Measurements from ENCODE around the gene GLE1.

GLE1 gene

DNA sequence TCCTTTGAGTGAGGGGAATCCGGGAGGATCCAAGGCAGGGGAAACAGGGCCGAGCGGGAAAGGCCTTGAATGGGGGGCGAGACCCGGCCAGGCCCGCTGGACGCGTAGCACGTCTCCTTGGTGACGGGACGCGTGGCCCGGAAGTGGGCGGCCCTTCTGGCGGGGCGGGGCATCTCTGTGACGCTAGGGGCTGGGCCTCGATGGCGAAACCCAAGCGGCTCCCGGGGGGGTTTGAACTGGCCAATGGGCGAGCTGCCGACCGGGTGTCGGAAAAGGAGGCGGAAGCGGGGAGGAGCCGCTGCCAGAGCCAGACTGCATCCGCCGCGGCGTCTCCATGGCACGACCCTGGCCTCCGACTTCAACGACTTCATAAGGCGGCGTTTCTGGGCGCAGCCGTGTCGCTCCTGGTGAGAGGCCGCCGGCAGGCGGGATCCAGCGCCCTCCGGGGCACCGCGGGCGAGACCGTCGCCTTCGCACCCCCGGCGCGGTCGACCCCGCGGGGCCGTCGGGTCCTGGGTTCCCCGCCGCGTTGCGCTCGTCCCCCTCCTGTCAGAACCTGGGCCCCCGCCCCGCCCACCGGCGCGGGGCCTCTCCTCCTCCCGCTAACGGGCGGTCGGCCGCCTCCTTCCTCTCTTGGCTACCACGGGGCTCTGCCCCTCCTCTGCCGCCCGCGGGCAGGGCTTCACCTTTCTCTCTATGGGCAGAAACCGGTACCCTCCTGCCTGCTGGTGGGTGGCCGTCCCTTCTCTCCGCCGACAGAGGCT is 48.5 kb upstream of the GLE1 start, which contains the start of gene ODF2 (continued):
- TF ChIP-seq ZNF211 (tag by site-specific recombination; IDR thresholded peaks at IDR 0.05; ENCODE audit: low read depth) = no peak
- TF ChIP-seq ZNF274 (IDR thresholded peaks at IDR 0.05; ENCODE audit: low read length) = no peak
- no peak for TF ChIP-seq ZNF274 (tag by site-specific recombination; IDR thresholded peaks at IDR 0.05; ENCODE audit: borderline replicate concordance)
- TF ChIP-seq ZBTB21 (tag by site-specific recombination; IDR thresholded peaks at IDR 0.05) = no peak
- TF ChIP-seq ZNF623 (tag by site-specific recombination; IDR thresholded peaks at IDR 0.05) = no peak
- no peak for TF ChIP-seq ZEB2 (tag by site-specific recombination; IDR thresholded peaks at IDR 0.05)
- TF ChIP-seq ZNF155 (tag by site-specific recombination; IDR thresholded peaks at IDR 0.05) = no peak
- TF ChIP-seq ZNF24 (tag by site-specific recombination; IDR thresholded peaks at IDR 0.05) = no peak

DNA sequence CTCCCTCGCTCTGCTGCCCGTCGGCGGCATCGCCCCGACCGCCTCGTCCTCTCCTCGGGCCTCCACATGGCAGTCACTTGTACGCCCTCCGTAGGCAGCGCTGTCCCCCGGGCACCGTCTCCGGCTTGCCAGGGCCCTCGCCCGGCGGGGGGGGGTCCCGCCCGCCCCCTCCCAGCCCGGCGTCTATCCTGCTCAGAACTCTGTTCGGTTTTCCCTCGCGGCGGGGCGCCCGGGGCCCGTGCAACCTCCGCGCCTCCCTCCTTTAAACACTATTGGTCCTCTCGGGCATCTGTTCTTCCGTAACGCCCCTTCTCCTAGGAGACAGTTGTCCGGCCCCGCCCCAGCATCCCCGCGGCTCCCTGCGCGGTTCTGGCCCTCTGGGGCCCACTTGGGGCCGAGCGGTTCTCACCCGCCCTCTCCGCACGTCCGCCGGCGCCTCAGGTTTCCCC is 47.9 kb upstream of the GLE1 start:
- H3K9me3 ChIP-seq (ENCODE audit: control insufficient read depth, insufficient read depth, low read depth, low read length) = no peaks in the 10 kb centered on the region
- CTCF ChIA-PET = no interaction called here
- H3K4me3 ChIP-seq (ENCODE audit: low read depth, low read length) = peak overlapping the region; percentile 49
- peaks cover 2% of the 10 kb centered on the region; the same call in 1 of the 2 replicates for H3K4me1 ChIP-seq (ENCODE audit: control insufficient read depth, insufficient read depth, low read length)
- POLR2A ChIA-PET = interaction anchor here (0.7 kb wide), 1 partner anchor 268 kb away, joined by 6 read pairs; no protein-coding TSS in a partner anchor
- H3K36me3 ChIP-seq (ENCODE audit: control insufficient read depth in 2 of 2, insufficient read depth in 1 of 2, low read length in 2 of 2) = peaks cover 3 to 26% of the 10 kb centered on the region in 2 experiments; a peak in 2 of 3 replicates
- H3K27ac ChIP-seq (ENCODE audit: extremely low read depth, low read depth, low read length) = peak overlapping the region; percentile 62
- TF ChIP-seq, protein P1, sequence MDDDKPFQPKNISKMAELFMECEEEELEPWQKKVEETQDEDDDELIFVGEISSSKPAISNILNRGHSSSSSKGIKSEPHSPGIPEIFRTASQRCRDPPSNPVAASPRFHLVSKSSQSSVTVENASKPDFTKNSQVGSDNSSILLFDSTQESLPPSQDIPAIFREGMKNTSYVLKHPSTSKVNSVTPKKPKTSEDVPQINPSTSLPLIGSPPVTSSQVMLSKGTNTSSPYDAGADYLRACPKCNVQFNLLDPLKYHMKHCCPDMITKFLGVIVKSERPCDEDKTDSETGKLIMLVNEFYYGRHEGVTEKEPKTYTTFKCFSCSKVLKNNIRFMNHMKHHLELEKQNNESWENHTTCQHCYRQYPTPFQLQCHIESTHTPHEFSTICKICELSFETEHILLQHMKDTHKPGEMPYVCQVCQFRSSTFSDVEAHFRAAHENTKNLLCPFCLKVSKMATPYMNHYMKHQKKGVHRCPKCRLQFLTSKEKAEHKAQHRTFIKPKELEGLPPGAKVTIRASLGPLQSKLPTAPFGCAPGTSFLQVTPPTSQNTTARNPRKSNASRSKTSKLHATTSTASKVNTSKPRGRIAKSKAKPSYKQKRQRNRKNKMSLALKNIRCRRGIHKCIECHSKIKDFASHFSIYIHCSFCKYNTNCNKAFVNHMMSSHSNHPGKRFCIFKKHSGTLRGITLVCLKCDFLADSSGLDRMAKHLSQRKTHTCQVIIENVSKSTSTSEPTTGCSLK (tag by site-specific recombination; IDR thresholded peaks at IDR 0.05) = no peak
- no peak for TF ChIP-seq ZSCAN16 (tag by site-specific recombination; IDR thresholded peaks at IDR 0.05)
- no peak for TF ChIP-seq YY2 (tag by site-specific recombination; IDR thresholded peaks at IDR 0.05)
- no peak for TF ChIP-seq ZNF37A (tag by site-specific recombination; IDR thresholded peaks at IDR 0.05)
- no peak for TF ChIP-seq KLF1 (tag by site-specific recombination; IDR thresholded peaks at IDR 0.05)
- no peak for TF ChIP-seq ZNF10 (tag by site-specific recombination; IDR thresholded peaks at IDR 0.05)
- no peak for TF ChIP-seq ZNF404 (tag by site-specific recombination; IDR thresholded peaks at IDR 0.05)
- no peak for TF ChIP-seq TRIM28 (IDR thresholded peaks at IDR 0.05; ENCODE audit: borderline replicate concordance, low read length)
- TF ChIP-seq SP2 (tag by site-specific recombination; IDR thresholded peaks at IDR 0.05) = peak; percentile 76
- TF ChIP-seq KLF16 (tag by site-specific recombination; IDR thresholded peaks at IDR 0.05) = no peak
- TF ChIP-seq ZNF624 (tag by site-specific recombination; IDR thresholded peaks at IDR 0.05) = no peak
- peak; percentile 4; the same call in 1 of the 2 replicates for TF ChIP-seq KLF7 (tag by site-specific recombination; IDR thresholded peaks at IDR 0.05; ENCODE audit: borderline replicate concordance)
- TF ChIP-seq, protein P2, sequence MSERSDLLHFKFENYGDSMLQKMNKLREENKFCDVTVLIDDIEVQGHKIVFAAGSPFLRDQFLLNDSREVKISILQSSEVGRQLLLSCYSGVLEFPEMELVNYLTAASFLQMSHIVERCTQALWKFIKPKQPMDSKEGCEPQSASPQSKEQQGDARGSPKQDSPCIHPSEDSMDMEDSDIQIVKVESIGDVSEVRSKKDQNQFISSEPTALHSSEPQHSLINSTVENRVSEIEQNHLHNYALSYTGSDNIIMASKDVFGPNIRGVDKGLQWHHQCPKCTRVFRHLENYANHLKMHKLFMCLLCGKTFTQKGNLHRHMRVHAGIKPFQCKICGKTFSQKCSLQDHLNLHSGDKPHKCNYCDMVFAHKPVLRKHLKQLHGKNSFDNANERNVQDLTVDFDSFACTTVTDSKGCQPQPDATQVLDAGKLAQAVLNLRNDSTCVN (tag by site-specific recombination; optimal IDR thresholded peaks at IDR 0.05) = peak; percentile 48
- TF ChIP-seq ZFP69B (tag by site-specific recombination; IDR thresholded peaks at IDR 0.05) = peak; percentile 99
- TF ChIP-seq ZBTB17 (tag by site-specific recombination; IDR thresholded peaks at IDR 0.05) = peak; percentile 55; the same call in 1 of the 2 replicates
- TF ChIP-seq ZNF112 (tag by site-specific recombination; IDR thresholded peaks at IDR 0.05) = no peak
- TF ChIP-seq ZNF423 (tag by site-specific recombination; IDR thresholded peaks at IDR 0.05) = no peak
- peak; percentile 21; the same call in 1 of the 2 replicates for TF ChIP-seq SP3 (tag by site-specific recombination; IDR thresholded peaks at IDR 0.05)
- TF ChIP-seq, protein P3, sequence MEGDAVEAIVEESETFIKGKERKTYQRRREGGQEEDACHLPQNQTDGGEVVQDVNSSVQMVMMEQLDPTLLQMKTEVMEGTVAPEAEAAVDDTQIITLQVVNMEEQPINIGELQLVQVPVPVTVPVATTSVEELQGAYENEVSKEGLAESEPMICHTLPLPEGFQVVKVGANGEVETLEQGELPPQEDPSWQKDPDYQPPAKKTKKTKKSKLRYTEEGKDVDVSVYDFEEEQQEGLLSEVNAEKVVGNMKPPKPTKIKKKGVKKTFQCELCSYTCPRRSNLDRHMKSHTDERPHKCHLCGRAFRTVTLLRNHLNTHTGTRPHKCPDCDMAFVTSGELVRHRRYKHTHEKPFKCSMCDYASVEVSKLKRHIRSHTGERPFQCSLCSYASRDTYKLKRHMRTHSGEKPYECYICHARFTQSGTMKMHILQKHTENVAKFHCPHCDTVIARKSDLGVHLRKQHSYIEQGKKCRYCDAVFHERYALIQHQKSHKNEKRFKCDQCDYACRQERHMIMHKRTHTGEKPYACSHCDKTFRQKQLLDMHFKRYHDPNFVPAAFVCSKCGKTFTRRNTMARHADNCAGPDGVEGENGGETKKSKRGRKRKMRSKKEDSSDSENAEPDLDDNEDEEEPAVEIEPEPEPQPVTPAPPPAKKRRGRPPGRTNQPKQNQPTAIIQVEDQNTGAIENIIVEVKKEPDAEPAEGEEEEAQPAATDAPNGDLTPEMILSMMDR (tag by site-specific recombination; IDR thresholded peaks at IDR 0.05) = no peak
- peak; percentile 85 for TF ChIP-seq ZNF335 (tag by site-specific recombination; conservative IDR thresholded peaks at IDR 0.05)
- TF ChIP-seq GLIS1 (tag by site-specific recombination; IDR thresholded peaks at IDR 0.05) = peak; percentile 38
- TF ChIP-seq ZNF473 (tag by site-specific recombination; IDR thresholded peaks at IDR 0.05) = no peak
- TF ChIP-seq ZEB2 (tag by site-specific recombination; IDR thresholded peaks at IDR 0.05) = peak; percentile 38; the same call in 1 of the 2 replicates
- peak; percentile 72; the same call in 1 of the 2 replicates for TF ChIP-seq ZBTB20 (tag by site-specific recombination; IDR thresholded peaks at IDR 0.05)
- TF ChIP-seq ZXDB (tag by site-specific recombination; IDR thresholded peaks at IDR 0.05) = peak; percentile 81

Measured in HEK293 (cell line).